ENCODE data around the gene HCAR1. TPM values are rescaled to one million over a fixed set of nuclear protein-coding genes. Genes with fewer than 3 reads are reported as not detected.
"Not testable (repeated sequence)": the region's sequence is repeated elsewhere in the genome, so short reads cannot be mapped to it uniquely, and the experiment has no call there.

HCAR1 gene
- total and polyA plus RNA-seq, 2 donors (not counting 1 experiment from before 2014, with no cell fraction given) = 0.06 TPM; not detected in 1

- H2AFZ ChIP-seq (ENCODE audit: insufficient read depth, low read depth, low read length, poor library complexity, severe bottlenecking); H3K4me1 Mint-ChIP-seq; DNase-seq; H3K79me2 ChIP-seq (ENCODE audit: control insufficient read depth, insufficient read depth, low read length); H3K27ac ChIP-seq (ENCODE audit: low read length in 2 of 2); H3K27ac Mint-ChIP-seq; H3K9ac ChIP-seq (ENCODE audit: low read length); H3K36me3 ChIP-seq (replicated peaks in 1 of 2; ENCODE audit: control extremely low read depth in 1 of 2, control insufficient read depth in 1 of 2, extremely low read depth in 1 of 2, insufficient read depth in 2 of 2, low read length in 1 of 2); POLR2A ChIA-PET; H3K4me3 Mint-ChIP-seq; CTCF ChIA-PET; H4K20me1 ChIP-seq (ENCODE audit: control insufficient read depth, insufficient read depth, low read length, poor library complexity, severe bottlenecking); H3K4me2 ChIP-seq (replicated peaks; ENCODE audit: low read depth, low read length, poor library complexity, severe bottlenecking); H3K27me3 Mint-ChIP-seq; ATAC-seq (ENCODE audit: low read depth); intact Hi-C loops (cut with micrococcal nuclease); H3K9me3 ChIP-seq (ENCODE audit: control extremely low read depth in 1 of 3, control insufficient read depth in 2 of 3, insufficient read depth in 1 of 3, low read length in 2 of 3); H3K4me3 ChIP-seq (ENCODE audit: control extremely low read depth in 1 of 5, extremely low read depth in 1 of 5, insufficient read depth in 1 of 5, low read depth in 2 of 5, low read length in 4 of 5); H3K27me3 ChIP-seq (replicated peaks in 1 of 4; ENCODE audit: control extremely low read depth in 1 of 4, control insufficient read depth in 3 of 4, insufficient read depth in 4 of 4, low read length in 3 of 4); H3K9me3 Mint-ChIP-seq (ENCODE audit: insufficient read depth); H3K4me1 ChIP-seq (ENCODE audit: control insufficient read depth in 2 of 2, insufficient read depth in 2 of 2, low read length in 2 of 2): not testable (repeated sequence)
- WGBS (ENCODE audit: insufficient coverage) = 94% methylated on average over 17 of the region's 32 CpGs
Observed at GRCh38 chr12:122676781-122677180, 53.9 kb downstream of the HCAR1 start.

Small RNAs within 50 kb of the gene (small RNA-seq; reads per million reads assigned to genes)
- not detected for gene AC026333.2 (ENCODE audit: insufficient read length, low read depth, low replicate concordance)
- gene RF00019 (ENCODE audit: insufficient read length, low read depth, low replicate concordance) = not detected

Other genes starting within 250 kb of the HCAR1 start
- 56.2 and 57.0 TPM in 2 replicates for gene ZCCHC8, start 229.9 kb downstream of the HCAR1 start, total RNA-seq
- gene ZCCHC8, start 229.9 kb downstream of the HCAR1 start, polyA plus RNA-seq = 30.0 and 30.7 TPM in 2 replicates
- gene RSRC2, start 203.9 kb downstream of the HCAR1 start, total RNA-seq = 151 and 155 TPM in 2 replicates
- gene RSRC2, start 203.9 kb downstream of the HCAR1 start, polyA plus RNA-seq = 56.2 and 205 TPM in 2 replicates
- gene KNTC1, start 203.6 kb downstream of the HCAR1 start, total RNA-seq = 49.0 and 52.4 TPM in 2 replicates
- gene KNTC1, start 203.6 kb downstream of the HCAR1 start, polyA plus RNA-seq = 27.1 and 35.5 TPM in 2 replicates
- not detected in 2 replicates for gene HCAR2, start 27.5 kb downstream of the HCAR1 start, total RNA-seq
- 0.35 and 0.82 TPM in 2 replicates for gene HCAR2, start 27.5 kb downstream of the HCAR1 start, polyA plus RNA-seq
- 0.12 TPM in 1 of 2 replicates, not detected in the other for gene HCAR3, start 14.0 kb downstream of the HCAR1 start, total RNA-seq
- gene HCAR3, start 14.0 kb downstream of the HCAR1 start, polyA plus RNA-seq = 0.59 and 1.2 TPM in 2 replicates
- 54.5 and 59.0 TPM in 2 replicates for gene DENR, start 22.0 kb upstream of the HCAR1 start, total RNA-seq
- gene DENR, start 22.0 kb upstream of the HCAR1 start, polyA plus RNA-seq = 14.0 and 22.6 TPM in 2 replicates
- gene CCDC62, start 43.7 kb upstream of the HCAR1 start, total RNA-seq = 4.2 and 5.4 TPM in 2 replicates
- 1.5 and 2.1 TPM in 2 replicates for gene CCDC62, start 43.7 kb upstream of the HCAR1 start, polyA plus RNA-seq
- gene HIP1R, start 104.6 kb upstream of the HCAR1 start, total RNA-seq = 390 and 411 TPM in 2 replicates
- 289 and 411 TPM in 2 replicates for gene HIP1R, start 104.6 kb upstream of the HCAR1 start, polyA plus RNA-seq
- 87.2 and 88.1 TPM in 2 replicates for gene VPS37B, start 165.3 kb upstream of the HCAR1 start, total RNA-seq
- gene VPS37B, start 165.3 kb upstream of the HCAR1 start, polyA plus RNA-seq = 66.7 and 100 TPM in 2 replicates
- 2.5 and 3.7 TPM in 2 replicates for gene ABCB9, start 235.6 kb upstream of the HCAR1 start, total RNA-seq
- 2.1 TPM in 2 replicates for gene ABCB9, start 235.6 kb upstream of the HCAR1 start, polyA plus RNA-seq
- gene OGFOD2, start 244.4 kb upstream of the HCAR1 start, total RNA-seq = 25.9 and 26.7 TPM in 2 replicates
- 69.0 and 99.3 TPM in 2 replicates for gene OGFOD2, start 244.4 kb upstream of the HCAR1 start, polyA plus RNA-seq
- 153 and 165 TPM in 2 replicates for gene ARL6IP4, start 249.8 kb upstream of the HCAR1 start, total RNA-seq
- gene ARL6IP4, start 249.8 kb upstream of the HCAR1 start, polyA plus RNA-seq = 274 TPM in 2 replicates

Data from B cell (primary cell).